Stimulated activated CD4-positive, alpha-beta T cell treated with anti-CD3 and anti-CD28 coated beads, Interleukin-4, amount 100 ng/mL, for 24 hours (primary cell): ENCODE measurements around the gene BST1.

ENCODE experiments used
- DNase-seq: peaks from one replicate; pipeline ENCODE4 v3.0.0-alpha.2; 2020

Gene BST1

DNA sequence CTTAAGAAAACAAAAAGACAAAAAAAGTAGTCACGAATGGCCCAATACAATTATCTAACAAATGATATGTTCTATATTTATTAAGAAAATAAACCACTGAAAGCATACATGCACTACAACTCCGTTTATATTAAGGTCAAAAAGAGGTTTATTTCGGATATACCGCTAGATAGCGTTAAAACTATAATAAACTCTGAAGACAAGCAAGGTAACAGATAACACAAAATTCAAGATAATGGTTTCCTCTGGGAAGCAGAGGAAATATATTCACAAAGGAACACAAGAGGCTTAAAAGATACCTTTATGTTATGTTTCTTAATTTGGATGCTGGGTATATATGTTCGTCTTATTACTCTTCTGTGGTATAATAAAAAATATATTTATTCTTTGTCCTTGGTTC is 26.0 kb upstream of the BST1 start:
- no peak for DNase-seq

DNA sequence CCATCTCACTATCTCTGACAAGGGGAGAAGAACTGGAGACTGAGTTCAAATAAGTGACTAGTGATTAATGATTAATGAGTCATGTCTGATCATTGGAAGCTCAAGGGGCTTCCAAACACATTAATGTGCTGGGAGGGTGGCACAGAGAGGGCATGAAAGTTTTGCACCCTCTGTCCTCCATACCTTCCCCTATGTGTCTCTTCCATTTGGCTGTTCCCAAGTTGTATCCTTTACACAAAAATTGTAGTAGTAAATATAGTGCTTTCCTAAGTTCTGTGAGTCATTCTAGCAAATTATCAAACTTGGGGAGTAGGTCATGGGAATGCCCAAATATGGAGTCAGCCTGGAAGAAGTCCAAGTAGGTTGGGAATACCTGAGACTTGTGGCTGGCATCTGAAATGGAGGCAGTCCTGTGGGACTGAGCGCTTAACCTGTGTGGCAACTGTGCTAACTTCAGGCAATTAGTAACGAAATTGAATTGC is 25.3 kb upstream of the BST1 start:
- DNase-seq: no peak

DNA sequence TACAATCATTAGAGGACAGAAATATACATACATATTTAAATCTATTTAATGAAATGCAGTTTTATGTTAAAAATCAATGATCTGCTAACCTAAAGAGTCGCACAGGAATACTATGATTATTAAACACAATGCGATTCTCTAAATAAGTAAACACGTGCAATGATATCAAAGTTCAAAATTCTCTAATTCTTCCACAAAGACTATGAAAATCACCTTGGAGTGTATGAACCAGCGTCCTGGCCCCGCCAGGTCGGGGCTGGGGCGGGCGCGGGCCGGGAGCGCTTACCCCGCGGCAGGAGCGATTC is 21.8 kb upstream of the BST1 start:
- no peak for DNase-seq

DNA sequence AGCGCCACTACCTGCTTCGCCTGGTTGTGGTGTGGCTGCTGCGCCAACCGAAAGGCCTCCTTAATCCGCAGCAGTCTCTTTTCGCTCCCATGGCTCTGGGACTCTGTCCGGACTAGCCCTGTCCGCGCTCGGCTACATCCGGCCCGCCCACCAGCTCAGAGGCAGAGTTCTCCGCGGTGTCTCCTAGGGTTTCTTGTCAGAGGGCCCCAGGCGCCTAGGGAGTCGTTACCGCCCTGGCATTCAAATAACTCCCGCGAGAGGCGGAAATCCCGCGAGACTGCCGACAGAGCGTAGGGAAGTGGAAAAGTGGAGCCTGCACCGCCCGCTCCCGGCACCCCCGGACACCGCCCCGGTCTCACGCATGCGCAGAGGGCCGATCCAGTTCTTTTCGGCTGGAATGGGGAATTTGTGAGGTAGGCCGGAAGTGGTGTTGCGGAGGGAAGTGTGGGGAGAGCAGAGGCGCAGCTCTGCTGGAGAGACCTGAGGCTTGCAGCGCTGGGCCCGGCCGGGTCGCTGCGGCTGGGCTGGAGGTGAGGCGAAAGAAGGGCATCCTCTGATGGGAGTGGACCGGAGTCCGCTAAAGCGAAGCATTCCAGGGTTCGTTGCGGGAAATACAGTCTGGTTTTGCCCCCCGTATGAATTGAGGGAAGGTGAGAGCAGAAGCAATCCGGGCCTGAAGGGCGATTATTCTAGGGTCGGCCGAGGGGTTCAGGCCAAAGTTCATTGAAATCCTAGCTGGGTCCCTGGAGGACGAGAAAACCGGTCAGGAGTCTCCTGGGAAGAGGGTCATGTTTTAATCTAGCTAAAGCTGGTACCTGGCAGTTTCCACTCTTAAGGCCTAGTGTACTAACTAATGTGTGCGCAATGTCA is 21.3 kb upstream of the BST1 start, which contains the start of gene FAM200B:
Gene FAM200B, plus strand, starts transcription at position 456 of the 870 bp plus-strand sequence. CDS start 5,151 bp downstream, outside the sequence.
- peak; percentile 99 for DNase-seq

DNA sequence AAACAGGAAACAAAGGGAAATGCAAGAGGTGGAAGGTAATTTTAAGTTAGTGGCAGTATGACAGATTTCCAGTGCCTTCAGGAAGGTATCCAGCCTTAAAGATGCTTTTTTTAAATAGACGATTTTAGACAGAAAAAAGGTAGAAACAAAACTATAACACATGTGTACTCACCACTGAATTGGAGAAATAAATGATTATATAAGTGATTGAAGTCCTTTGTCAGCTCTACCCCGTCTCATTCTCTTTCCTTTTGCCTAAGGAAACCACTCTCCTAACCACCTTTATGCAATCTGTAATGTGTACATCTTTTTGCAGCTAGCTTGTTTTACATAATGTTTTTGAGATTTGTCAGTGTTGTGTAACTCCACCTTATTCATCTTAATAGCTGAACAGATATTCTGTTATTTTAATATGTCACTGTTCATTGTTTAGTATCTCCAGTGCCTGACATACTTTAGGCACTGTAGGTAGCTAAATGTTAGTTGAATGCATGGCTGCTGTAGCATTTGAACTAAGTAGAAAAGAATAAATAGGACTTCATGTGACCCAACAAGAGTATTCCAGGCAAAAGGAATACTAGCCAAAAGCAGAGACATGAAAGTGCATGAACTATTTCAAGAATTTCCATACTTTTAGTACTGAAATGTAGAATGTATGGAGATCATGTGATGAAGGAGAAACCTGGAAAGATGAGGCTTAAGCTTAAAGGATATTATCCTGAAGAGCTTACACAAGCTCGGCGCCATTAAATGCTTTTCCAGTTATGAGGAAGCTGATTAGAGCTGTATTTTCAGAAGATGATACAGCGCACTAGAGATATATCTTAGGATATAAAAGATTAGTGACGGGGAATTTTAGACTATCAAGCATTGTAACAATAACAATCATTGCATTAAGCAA is 20.4 kb upstream of the BST1 start:
- DNase-seq: no peak

DNA sequence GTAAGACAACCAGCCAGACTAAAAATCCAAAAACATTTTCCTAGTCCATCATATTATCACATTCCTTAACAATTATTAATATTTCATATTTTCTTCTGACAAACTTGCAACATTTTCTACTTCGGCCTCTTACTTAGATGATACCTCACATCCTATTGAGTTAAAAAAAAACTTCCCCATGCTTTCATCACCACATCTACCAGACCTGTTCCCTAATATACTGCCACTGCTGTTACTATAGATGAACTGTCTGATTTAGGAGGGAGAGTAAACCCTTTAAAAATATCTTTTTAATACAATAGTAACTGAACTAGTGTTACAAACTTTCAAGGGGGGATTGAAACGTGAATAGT is 19.7 kb upstream of the BST1 start:
- DNase-seq: no peak

DNA sequence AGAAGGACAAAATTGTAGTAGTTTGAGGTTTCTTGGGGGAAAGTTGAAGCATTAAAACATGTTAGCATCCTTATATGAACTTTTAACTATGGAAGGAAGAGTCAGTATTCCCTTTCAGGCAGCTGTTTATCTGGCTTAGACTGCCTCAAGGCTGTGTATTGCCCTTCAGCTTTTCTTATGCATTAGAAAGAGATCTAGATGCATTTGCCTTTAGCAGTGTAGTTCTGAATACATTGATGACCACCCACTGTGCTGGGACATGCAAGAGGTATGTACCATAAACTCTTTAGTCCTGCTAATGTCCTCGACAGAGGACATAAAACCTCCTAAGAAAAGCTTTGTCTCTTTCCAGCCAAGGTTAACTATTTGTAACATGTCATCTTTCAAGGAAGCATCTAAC is 18.4 kb upstream of the BST1 start:
- no peak for DNase-seq

DNA sequence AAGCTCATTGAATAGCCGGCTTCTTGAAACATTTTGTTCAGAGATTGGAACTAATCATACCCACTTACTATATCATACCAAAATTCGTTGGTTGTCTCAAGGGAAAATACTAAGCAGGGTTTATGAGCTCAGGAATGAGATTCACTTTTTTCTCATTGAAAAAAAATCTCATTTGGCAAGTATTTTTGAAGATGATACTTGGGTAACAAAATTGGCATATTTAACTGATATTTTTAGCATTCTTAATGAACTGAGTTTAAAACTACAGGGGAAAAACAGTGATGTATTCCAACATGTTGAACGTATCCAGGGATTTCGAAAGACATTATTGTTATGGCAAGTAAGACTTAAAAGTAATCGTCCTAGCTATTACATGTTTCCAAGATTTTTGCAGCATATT is 14.8 kb upstream of the BST1 start:
- DNase-seq: no peak

DNA sequence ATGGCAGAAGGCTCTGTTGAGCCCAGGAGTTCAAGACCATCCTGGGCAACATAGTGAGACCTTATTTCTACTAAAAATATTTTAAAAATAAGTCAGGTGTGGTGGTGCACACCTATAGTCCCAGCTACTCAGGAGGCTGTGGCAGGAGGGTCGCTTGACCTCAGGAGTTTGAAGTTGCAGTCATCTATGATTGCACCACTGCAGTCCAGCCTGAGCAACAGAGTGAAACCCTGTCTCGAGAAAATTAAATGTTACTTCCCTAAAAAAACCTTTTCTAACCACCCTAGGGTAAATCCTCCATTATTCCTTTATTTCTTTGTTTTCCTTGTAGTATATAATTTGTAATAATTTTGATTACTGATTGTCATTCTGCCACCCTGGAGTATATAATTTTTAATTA is 13.3 kb upstream of the BST1 start:
- no peak for DNase-seq

DNA sequence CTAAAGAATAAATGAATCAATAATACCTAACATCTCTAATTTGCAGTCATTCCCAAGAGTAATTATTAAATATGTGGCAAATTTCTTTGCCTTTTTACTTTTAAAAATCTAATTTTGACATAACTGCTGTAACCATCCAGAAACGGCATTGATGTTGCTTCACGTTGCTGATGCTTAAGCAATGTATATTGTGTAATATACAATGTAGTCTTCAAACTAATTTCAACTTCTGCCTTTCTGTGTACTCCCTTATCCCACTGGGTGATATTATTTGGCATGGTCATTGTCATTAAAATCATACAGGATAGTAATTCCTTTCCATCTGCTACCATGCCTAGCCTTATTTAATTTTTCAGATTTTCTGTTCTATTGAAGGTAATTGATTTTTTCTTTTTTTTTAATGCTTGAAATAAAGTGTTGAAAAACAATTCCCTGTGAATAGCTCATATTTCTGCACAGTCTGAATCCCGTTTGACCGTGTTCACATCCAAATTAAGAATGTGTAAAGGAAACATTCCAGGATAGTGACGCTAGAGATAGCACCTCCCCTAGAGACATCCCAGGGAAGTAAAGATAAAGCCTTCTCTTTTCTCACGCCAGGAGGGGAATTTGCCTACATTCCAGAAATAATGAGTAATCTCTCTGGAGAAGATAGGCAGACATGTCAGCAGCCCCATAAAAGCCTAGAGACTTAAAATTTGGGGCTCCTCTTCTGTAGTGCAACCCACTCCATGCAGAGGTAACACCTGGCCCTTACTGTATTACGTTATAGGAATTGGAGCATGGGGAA is 12.7 kb upstream of the BST1 start:
- no peak for DNase-seq

DNA sequence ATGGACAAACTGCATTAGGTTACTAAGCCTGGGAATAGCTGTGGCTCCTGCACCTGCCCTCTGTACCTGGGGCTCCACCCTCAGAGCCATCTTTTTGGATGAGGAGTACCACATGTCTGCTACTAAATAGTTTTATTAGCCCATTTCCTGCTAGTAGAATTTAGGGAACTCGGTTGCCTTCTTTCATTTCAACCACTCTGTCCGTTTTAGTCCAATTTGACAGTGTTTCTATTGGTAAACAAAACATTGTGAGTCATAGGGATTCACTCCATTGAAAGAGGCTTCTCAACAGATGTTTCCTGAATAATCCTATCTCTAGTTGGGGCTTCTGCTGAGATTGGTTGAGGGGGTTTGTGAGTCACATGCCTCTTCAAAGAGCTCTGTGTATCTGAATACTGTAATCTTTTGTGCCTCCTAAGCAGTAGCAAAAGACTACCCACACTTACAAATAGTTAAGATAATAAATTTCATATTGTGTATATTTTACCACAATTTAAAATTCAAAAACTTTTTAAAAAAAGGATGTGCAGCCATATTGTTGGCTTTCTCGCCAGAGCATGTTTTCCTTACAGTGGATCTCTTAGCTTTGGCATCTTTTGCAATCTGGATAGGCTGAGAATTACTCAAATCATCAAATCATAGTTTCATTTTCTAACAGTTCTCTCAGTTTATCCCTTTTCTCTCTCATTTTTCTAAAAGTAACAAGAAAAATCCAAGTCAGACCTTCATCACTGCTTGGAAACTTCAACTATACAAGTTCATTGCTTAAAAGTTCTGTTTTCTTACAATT is 11.3 kb upstream of the BST1 start:
- no peak for DNase-seq

DNA sequence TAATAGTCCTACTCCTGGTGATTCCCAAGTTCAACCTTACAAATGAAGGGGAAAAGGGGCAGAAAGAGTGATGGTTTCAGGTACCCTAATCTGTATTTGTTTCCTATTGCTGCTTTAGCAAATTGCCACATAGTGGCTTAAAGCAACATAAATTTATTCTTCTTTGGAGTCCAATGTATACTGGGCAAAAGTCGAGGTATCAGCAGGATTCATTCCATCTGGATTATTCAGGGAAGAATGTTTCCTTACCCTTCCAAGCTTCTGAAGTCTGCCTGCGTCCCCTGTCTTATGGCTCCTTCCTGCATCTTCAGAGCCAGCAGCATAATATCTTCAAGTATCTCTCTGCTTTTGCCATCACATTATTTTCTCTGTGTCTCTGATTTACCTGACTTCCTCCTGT is 10.3 kb upstream of the BST1 start:
- no peak for DNase-seq

DNA sequence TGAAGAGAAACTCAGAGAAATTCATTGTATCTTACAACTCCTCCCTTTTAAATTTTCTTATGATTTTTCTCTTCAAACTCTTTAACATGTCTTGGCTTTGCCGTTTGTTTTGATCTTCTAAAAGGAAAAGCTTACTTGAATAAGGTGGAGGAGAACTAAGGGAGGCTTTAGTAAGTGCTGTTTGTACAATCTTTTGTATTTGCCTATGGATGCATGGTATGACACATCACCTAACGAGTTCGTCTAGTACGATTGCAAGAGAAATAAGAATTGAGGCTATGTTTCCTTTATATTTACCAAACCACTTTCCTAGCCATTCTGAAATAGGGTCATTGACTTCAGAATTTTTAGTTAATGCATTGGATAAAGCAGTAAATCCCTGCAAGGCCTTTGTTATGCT is 8.4 kb upstream of the BST1 start:
- no peak for DNase-seq

DNA sequence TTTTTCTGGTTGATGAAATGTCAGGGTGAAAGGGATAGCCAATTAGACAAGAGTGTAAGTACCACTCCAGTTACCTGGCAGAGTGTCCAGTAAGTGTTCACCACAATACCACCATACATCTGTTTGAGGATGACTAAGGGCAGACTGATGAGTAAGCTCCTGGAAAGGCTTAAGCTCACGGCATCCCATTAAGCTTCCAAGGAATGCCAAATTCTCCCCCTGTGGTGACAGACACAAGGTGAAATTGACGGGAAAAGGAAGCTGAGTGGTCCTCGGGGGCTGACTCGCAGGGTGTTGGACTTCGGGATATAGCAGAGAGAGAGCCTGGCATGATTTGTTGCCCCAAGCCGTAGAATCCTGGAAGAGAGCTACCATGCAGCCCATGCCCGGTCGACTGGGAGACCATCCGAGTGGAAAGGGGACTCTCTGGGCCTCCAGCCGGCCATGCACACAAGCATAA is 7.6 kb upstream of the BST1 start:
- no peak for DNase-seq

DNA sequence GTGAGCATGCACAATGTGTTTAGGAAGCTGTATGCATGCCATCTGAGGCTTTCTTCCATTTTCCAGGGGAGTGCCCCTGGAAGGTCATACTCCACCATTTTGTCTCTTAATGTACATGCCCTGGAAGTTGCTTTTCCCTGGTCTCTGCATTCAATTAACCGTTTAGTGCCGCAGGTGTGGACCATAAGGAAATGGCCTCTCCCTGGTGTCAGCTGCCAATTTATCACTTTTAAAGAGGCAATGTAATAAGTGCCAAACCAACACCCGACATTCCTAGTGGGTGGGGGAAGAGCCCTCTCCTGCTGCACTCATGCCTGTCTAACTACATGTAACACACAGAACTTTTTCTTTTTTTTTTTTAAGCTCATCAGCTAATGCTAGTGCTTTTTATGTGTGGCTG is 7.1 kb upstream of the BST1 start:
- DNase-seq: no peak

DNA sequence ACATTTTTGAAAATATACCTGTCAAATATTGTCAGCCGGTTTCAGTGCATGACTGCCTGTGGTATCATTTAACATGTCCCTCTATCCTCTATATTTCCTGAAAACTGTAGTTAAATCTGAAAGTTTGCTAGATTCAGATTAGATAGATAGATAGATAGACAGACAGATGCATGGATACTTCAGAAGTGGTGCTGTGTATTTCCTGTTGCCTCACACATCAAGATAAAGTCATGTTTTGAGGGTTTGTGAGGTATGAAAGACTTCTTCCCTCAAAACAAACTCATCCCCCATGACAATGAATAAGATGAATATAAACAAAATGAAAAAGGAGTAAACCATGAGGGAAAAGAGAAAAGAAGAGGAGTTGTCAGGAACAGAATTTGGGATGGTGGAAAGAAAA is 6.0 kb upstream of the BST1 start:
- DNase-seq: no peak

DNA sequence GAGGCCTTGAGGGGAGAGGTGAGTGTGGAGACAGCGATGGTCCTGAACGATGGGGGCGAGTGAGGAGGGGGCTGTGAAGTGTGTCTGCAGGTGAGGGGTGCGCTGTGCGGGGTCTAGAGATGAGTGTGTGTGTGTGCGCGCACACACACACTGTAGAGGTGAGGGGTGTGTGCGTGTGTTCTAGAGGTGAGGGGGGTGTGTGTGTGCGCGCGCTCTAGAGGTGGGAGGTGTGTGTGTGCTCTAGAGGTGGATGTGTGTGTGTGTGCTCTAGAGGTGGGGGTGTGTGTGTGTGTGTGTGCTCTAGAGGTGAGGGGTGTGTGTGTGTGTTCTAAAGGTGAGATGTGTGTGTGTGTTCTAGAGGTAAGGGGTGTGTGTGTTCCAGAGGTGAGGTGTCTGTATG is 574 bp downstream of the BST1 start:
- DNase-seq: no peak

DNA sequence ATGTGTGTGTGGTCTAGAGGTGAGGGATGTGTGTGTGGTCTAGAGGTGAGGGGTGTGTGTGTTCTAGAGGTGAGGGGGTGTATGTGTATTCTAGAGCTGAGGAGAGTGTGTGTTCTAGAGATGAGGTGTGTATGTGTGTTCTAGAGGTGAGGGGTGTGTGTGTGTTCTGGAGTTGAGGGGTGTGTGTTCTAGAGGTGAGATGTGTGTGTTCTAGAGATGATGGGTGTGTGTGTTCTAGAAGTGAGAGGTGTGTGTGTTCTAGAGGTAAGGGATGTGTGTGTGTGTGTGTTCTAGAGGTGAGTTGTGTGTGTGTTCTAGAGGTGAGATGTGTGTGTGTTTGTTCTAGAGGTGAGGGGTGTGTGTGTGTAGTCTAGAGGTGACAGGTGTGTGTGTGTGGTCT is 1.3 kb downstream of the BST1 start:
- no peak for DNase-seq

DNA sequence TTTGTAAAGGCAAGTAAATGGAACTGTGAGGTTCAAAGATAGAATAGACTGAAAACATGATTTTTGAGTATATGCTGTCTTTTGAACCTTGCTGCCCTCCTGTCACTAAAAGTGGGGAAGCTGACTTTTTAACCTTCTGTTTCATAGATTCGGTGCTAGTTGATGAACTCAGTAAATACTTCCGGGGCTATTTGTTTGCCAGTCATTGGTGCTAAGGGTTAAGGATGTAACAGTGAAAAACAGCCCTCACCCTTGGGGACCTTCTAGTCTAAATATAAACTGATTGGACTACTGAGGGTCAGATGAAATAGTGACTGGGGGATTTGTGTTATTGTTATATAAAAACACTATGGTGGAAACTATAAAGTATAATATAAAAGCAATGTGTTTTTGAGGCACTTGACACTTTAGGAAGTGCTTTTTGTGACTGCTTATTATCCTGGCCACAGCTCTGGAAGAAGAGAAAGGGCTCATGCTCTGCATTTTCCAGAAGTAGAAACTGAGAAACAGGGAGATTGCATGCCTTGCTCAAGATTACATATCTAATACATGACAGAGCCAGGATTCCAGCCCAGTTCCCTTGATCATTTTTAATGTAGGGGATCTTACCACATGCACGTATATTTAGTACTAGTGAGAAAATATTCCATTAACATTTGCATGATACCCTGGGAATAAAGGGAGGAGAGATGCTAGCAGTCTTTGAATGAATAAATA is 3.9 kb downstream of the BST1 start:
- DNase-seq: no peak

DNA sequence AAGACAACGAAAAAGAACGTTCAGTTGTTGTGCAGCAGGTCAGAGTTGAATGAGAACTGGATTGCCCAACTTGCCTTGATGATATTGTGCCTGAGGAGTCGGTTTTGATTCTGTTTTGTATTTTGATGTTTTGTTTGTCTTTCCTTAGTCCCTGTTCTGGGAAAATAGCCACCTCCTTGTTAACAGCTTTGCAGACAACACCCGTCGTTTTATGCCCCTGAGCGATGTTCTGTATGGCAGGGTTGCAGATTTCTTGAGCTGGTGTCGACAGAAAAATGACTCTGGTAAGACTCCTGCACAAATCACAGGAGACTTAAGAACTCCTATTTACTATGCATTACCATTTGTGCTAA is 4.5 kb downstream of the BST1 start:
- no peak for DNase-seq

DNA sequence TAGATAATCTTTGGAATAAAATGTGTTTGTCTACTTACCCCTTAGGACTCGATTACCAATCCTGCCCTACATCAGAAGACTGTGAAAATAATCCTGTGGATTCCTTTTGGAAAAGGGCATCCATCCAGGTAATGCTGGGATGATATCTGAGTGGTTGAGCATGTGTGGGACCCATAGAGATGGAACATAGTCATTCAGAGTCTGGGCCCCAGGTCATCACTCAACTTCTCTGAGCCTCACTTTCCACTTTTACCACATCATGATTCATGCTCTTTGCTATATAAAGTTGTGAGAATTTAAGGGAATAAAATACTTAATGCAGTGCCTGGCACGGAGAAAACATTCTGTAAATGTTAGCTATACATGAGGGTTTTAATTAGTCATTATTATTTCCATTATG is 8.9 kb downstream of the BST1 start:
- DNase-seq: no peak

DNA sequence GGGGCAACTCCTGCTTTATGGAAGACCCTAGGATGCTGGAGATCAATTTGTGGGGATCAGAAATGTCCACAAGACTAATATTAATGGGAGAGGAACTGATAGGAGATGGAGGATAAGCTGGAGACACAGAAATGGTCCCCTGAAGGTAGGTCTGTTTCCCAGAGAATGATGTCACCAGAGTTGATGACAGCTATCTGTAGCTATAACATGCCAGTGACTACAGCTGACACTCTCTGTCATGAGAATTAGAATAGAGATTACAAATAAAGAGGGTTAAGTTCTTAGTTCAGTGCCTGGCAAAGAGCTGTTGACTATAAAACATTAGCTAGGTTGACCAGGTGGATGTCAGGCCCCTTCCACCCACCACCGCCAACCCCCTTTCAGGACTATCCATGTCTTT is 9.3 kb downstream of the BST1 start:
- no peak for DNase-seq
